Liver (tissue), 9 donors: ENCODE measurements around the gene ZNF821. TPM values are rescaled to one million over a fixed set of nuclear protein-coding genes. Genes with fewer than 3 reads are reported as not detected.

Source experiments
- DNase-seq: peaks from one replicate; pipeline ENCODE4 v3.0.0-alpha.2; 2017; ENCODE audit warnings: low spot score
- H3K27ac ChIP-seq, 2 donors: one replicate each; pipeline ENCODE4 v1.7.0; 2013; ENCODE audit warnings: inconsistent platforms in 2 of 2, low read length in 2 of 2, control low read depth in 1 of 2, low read depth in 1 of 2, mild to moderate bottlenecking in 1 of 2
- H3K27me3 ChIP-seq, 4 donors: one replicate each; pipeline versions ENCODE4 v1.6.1 to v1.7.0; 2013; ENCODE audit warnings: low read length in 3 of 4, inconsistent platforms in 1 of 4, mild to moderate bottlenecking in 1 of 4, moderate library complexity in 1 of 4; ENCODE audit not compliant: control insufficient read depth in 4 of 4, insufficient read depth in 4 of 4
- H3K36me3 ChIP-seq, 4 donors: one replicate each; pipeline versions ENCODE4 v1.6.1 to v1.7.0; 2013; ENCODE audit warnings: low read length in 3 of 4, mild to moderate bottlenecking in 3 of 4, low read depth in 1 of 4, moderate library complexity in 1 of 4; ENCODE audit not compliant: control insufficient read depth in 4 of 4, insufficient read depth in 3 of 4
- H3K4me1 ChIP-seq, 4 donors: one replicate each; pipeline versions ENCODE4 v1.6.1 to v1.7.0; 2013; ENCODE audit warnings: low read length in 3 of 4, mild to moderate bottlenecking in 3 of 4, moderate library complexity in 1 of 4; ENCODE audit not compliant: control insufficient read depth in 4 of 4, insufficient read depth in 4 of 4
- H3K4me3 ChIP-seq, 3 donors: one replicate each; pipeline versions ENCODE4 v1.6.1 to v1.7.0; 2013; ENCODE audit warnings: low read length in 3 of 3, control low read depth in 1 of 3, low read depth in 1 of 3, mild to moderate bottlenecking in 1 of 3
- H3K9ac ChIP-seq, 2 donors: one replicate each; pipeline ENCODE4 v1.7.0; 2013; ENCODE audit warnings: low read length in 2 of 2, mild to moderate bottlenecking in 2 of 2, moderate library complexity in 2 of 2, control low read depth in 1 of 2, low read depth in 1 of 2
- H3K9me3 ChIP-seq, 4 donors: one replicate each; pipeline versions ENCODE4 v1.6.1 to v1.7.0; 2013; ENCODE audit warnings: low read length in 3 of 4; ENCODE audit not compliant: control insufficient read depth in 4 of 4
- EGR1 ChIP-seq, 2 donors: IDR thresholded peaks; 2 replicates each; pipeline ENCODE4 v1.6.1; 2016 to 2018; ENCODE audit warnings: antibody characterized with exemption in 2 of 2, low read depth in 2 of 2
- FOXA1 ChIP-seq: IDR thresholded peaks from 2 replicates; pipeline ENCODE4 v1.6.1; 2016; ENCODE audit warnings: antibody characterized with exemption
- FOXA2 ChIP-seq: IDR thresholded peaks from 2 replicates; pipeline ENCODE4 v1.6.1; 2016; ENCODE audit warnings: antibody characterized with exemption
- GABPA ChIP-seq, 2 donors: IDR thresholded peaks in 1 of 2; conservative IDR thresholded peaks in 1 of 2; 2 replicates each; pipeline ENCODE4 v1.6.1; 2016; ENCODE audit warnings: antibody characterized with exemption in 2 of 2, mild to moderate bottlenecking in 1 of 2, moderate library complexity in 1 of 2
- HNF4A ChIP-seq, 2 donors: conservative IDR thresholded peaks; 2 replicates each; pipeline ENCODE4 v1.6.1; 2016; ENCODE audit warnings: antibody characterized with exemption in 2 of 2, mild to moderate bottlenecking in 2 of 2
- HNF4G ChIP-seq: IDR thresholded peaks from 2 replicates; pipeline ENCODE4 v1.6.1; 2016; ENCODE audit warnings: antibody characterized with exemption
- JUND ChIP-seq, 2 donors: IDR thresholded peaks; 2 replicates each; pipeline ENCODE4 v1.6.1; 2016; ENCODE audit warnings: antibody characterized with exemption in 2 of 2
- MAX ChIP-seq: IDR thresholded peaks from 2 replicates; pipeline ENCODE4 v1.6.1; 2016; ENCODE audit warnings: antibody characterized with exemption
- NR2F2 ChIP-seq: IDR thresholded peaks from 2 replicates; pipeline ENCODE4 v1.6.1; 2016; ENCODE audit warnings: antibody characterized with exemption
- RAD21 ChIP-seq, 2 donors: IDR thresholded peaks; 2 replicates each; pipeline ENCODE4 v1.6.1; 2016; ENCODE audit warnings: antibody characterized with exemption in 2 of 2, mild to moderate bottlenecking in 2 of 2
- REST ChIP-seq: IDR thresholded peaks from 2 replicates; pipeline ENCODE4 v1.6.1; 2016; ENCODE audit warnings: antibody characterized with exemption, mild to moderate bottlenecking
- RXRA ChIP-seq, 2 donors: IDR thresholded peaks; 2 replicates each; pipeline ENCODE4 v1.6.1; 2017 to 2018; ENCODE audit warnings: antibody characterized with exemption in 2 of 2, mild to moderate bottlenecking in 1 of 2
- SP1 ChIP-seq: IDR thresholded peaks from 2 replicates; pipeline ENCODE4 v1.6.1; 2018; ENCODE audit warnings: antibody characterized with exemption, mild to moderate bottlenecking
- TAF1 ChIP-seq: conservative IDR thresholded peaks from 2 replicates; pipeline ENCODE4 v1.6.1; 2016; ENCODE audit warnings: antibody characterized with exemption, mild to moderate bottlenecking
- ZBTB33 ChIP-seq: IDR thresholded peaks from 2 replicates; pipeline ENCODE4 v1.6.1; 2016; ENCODE audit warnings: antibody characterized with exemption
- WGBS: extraction: QIAGEN DNeasy Blood & Tissue Kit; methylation state at CpG from one replicate; pipeline ENCODE4 v1.1.7; 2013; 5-methylcytosine and 5-hydroxymethylcytosine counted together
- polyA plus RNA-seq, 2 donors: library from polyadenylated mRNA; stranded (reverse) in 1 of 2; unstranded in 1 of 2; fragments of 200-250 nt in 1 of 2; fragments of >200 nt in 1 of 2; fragmentation: Nextera tagmentation in 1 of 2; extraction: Ambion mirVana in 1 of 2; gene quantifications; one replicate each; pipeline versions ENCODE4 v1.2.1 to v1.2.3, GENCODE V29; 2013 to 2015
- total RNA-seq, 2 donors: library from RNA; depleted of rRNA; stranded (reverse); fragments of >200 nt; gene quantifications; one replicate each; pipeline ENCODE4 v1.2.3, GENCODE V29; 2014
- donor health status: healthy.
- donor health status: healthy.
- donor health status: healthy.
- donor health status: healthy.
- donor health status: healthy.

ZNF821 gene
- total and polyA plus RNA-seq, 4 donors = 1.0 to 3.0 (median 2.0) TPM

- TF ChIP-seq REST = no peak
Observed at GRCh38 chr16:71931599-71931998, 47.6 kb upstream of the ZNF821 start (continued).

- peaks cover 6 to 62% (median 50%) of the 10 kb centered on the region in 4 donors for H3K36me3 ChIP-seq
- H3K4me1 ChIP-seq = no peaks in the 10 kb centered on the region
- WGBS = 82% methylated on average over 2 of the region's 2 CpGs
- H3K4me3 ChIP-seq = no peak overlapping the region
- TF ChIP-seq HNF4A (conservative IDR thresholded peaks at IDR 0.05) = no peak
- no peak for TF ChIP-seq HNF4G
- TF ChIP-seq RXRA (IDR thresholded peaks at IDR 0.05) = no peak
- no peak overlapping the region for H3K9ac ChIP-seq
- DNase-seq = no peak
- no peak overlapping the region for H3K27ac ChIP-seq
- no peaks in the 10 kb centered on the region for H3K27me3 ChIP-seq
- no peaks in the 10 kb centered on the region for H3K9me3 ChIP-seq
Observed at GRCh38 chr16:71931001-71931400, 47.0 kb upstream of the ZNF821 start.

- no peak for DNase-seq
- H3K36me3 ChIP-seq = peaks cover 7 to 67% (median 53%) of the 10 kb centered on the region in 4 donors
- H3K4me1 ChIP-seq = no peaks in the 10 kb centered on the region
- WGBS = 89% methylated on average over 5 of the region's 5 CpGs
- H3K27ac ChIP-seq = no peak overlapping the region
- H3K9me3 ChIP-seq = no peaks in the 10 kb centered on the region
- H3K4me3 ChIP-seq = no peak overlapping the region
- no peak overlapping the region for H3K9ac ChIP-seq
- no peak for TF ChIP-seq FOXA1
- no peak for TF ChIP-seq REST
- no peak for TF ChIP-seq SP1
- no peak for TF ChIP-seq NR2F2
- H3K27me3 ChIP-seq = no peaks in the 10 kb centered on the region
Observed at GRCh38 chr16:71930013-71930563, 46.1 kb upstream of the ZNF821 start.

- Histone ChIP-seq H3K9me3 (no peaks in the 10 kb centered on the region), H3K27ac (no peak overlapping the region), H3K27me3 (no peaks in the 10 kb centered on the region), H3K4me3 (no peak overlapping the region), H3K9ac (no peak overlapping the region), H3K36me3 (peaks cover 10 to 69% (median 51%) of the 10 kb centered on the region in 4 donors), H3K4me1 (no peaks in the 10 kb centered on the region)
- no peak for DNase-seq
- 66% methylated on average over 3 of the region's 3 CpGs for WGBS
- TF ChIP-seq MAX = no peak
- no peak for TF ChIP-seq FOXA2
- TF ChIP-seq JUND (IDR thresholded peaks at IDR 0.05) = no peak
- no peak for TF ChIP-seq NR2F2
- no peak for TF ChIP-seq SP1
- no peak for TF ChIP-seq EGR1 (IDR thresholded peaks at IDR 0.05; ENCODE audit: low read depth in 2 of 2)
- no peak for TF ChIP-seq RAD21 (IDR thresholded peaks at IDR 0.05)
- TF ChIP-seq RXRA (IDR thresholded peaks at IDR 0.05) = no peak
- TF ChIP-seq TAF1 = no peak
- no peak for TF ChIP-seq HNF4A (conservative IDR thresholded peaks at IDR 0.05)
- TF ChIP-seq ZBTB33 = no peak
- TF ChIP-seq GABPA (IDR thresholded peaks at IDR 0.05 in 1 of 2, conservative IDR thresholded peaks at IDR 0.05 in 1 of 2) = no peak
Observed at GRCh38 chr16:71929048-71929447, 45.1 kb upstream of the ZNF821 start.
